Activated T-helper 1 cell treated with Interleukin-2 at 50 U/mL for 16 hours (primary cell): ENCODE data around the gene C4A.

Experiments used
- DNase-seq: peaks from one replicate; pipeline ENCODE4 v3.0.0-alpha.2; 2020; ENCODE audit warnings: low read depth

Gene C4A

DNA sequence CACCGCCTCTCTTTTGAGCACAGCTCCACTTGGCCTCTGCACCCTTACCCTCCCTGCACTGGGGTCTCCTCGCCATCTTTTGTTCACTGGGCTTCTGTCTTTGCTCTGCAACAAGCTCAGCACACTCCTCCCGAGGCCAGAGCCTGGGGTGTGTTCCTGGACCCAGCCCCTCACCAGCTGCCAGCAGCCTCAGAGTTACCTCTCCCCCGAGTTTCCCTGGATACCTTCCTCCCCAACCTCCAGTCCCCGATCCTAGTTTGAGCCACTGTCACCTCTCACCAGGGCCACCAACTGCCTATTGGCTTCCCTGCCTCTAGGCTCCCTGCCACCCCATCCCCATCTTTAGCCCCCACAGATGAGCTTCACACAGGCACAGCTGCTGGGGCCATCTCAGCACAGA lies 68.7 kb downstream of the C4A start:
- no peak for DNase-seq
